Smooth muscle cell (in vitro differentiated cells): ENCODE results near the gene MISP. TPM values are rescaled to one million over a fixed set of nuclear protein-coding genes. Genes with fewer than 3 reads are reported as not detected.
A peak's percentile ranks its signal among the peaks of the same experiment; 100 is the strongest.

Experiments used
- DNase-seq: peaks from one replicate; lab custom pipeline; 2025; ENCODE audit not compliant: unreplicated experiment; lab: John Stamatoyannopoulos, UW
- H2AFZ ChIP-seq: fragments of 200-600 bp; sonication (generic); 2 replicates; pipeline ENCODE4 v1.6.0; 2016; ENCODE audit warnings: antibody characterized with exemption, low read depth, mild to moderate bottlenecking
- H3F3A ChIP-seq: fragments of 200-600 bp; sonication (generic); 2 replicates; pipeline ENCODE4 v1.6.0; 2017; ENCODE audit warnings: antibody characterized with exemption, low read depth
- H3K27ac ChIP-seq: fragments of 200-600 bp; sonication (generic); 2 replicates; pipeline ENCODE4 v1.5.1; 2016; ENCODE audit warnings: low read depth, mild to moderate bottlenecking
- H3K27me3 ChIP-seq: fragments of 200-600 bp; sonication (generic); 2 replicates; pipeline ENCODE4 v1.6.1; 2016; ENCODE audit warnings: low read depth, mild to moderate bottlenecking
- H3K36me3 ChIP-seq: fragments of 200-600 bp; sonication (generic); 2 replicates; pipeline ENCODE4 v1.5.1; 2016; ENCODE audit warnings: low read depth
- H3K4me1 ChIP-seq: fragments of 200-600 bp; sonication (generic); 2 replicates; pipeline ENCODE4 v1.5.1; 2016; ENCODE audit warnings: low read depth
- H3K4me2 ChIP-seq: fragments of 200-600 bp; sonication (generic); 2 replicates; pipeline ENCODE4 v1.6.0; 2016; ENCODE audit warnings: mild to moderate bottlenecking
- H3K4me3 ChIP-seq: fragments of 200-600 bp; sonication (generic); 2 replicates; pipeline ENCODE4 v1.5.1; 2016; ENCODE audit warnings: mild to moderate bottlenecking
- H3K79me2 ChIP-seq: fragments of 200-600 bp; sonication (generic); 2 replicates; pipeline ENCODE4 v1.6.0; 2016; ENCODE audit warnings: low read depth, mild to moderate bottlenecking
- H3K9ac ChIP-seq: fragments of 200-600 bp; sonication (generic); 2 replicates; pipeline ENCODE4 v1.6.0; 2016; ENCODE audit warnings: low read depth
- H3K9me3 ChIP-seq: fragments of 200-600 bp; sonication (generic); replicated peaks from 2 replicates; pipeline ENCODE4 v1.5.1; 2016; ENCODE audit warnings: low read depth
- H4K20me1 ChIP-seq: fragments of 200-600 bp; sonication (generic); 2 replicates; pipeline ENCODE4 v1.6.0; 2016; ENCODE audit warnings: low read depth
- WGBS: methylation state at CpG from one replicate; pipeline ENCODE4 v1.1.7; 2016; ENCODE audit warnings: low lambda C conversion rate; 5-methylcytosine and 5-hydroxymethylcytosine counted together
- polyA plus RNA-seq: library from polyadenylated mRNA; unstranded; fragments of >200 nt; fragmentation: Nextera tagmentation; extraction: Ambion mirVana; gene quantifications from 2 replicates; pipeline ENCODE4 v1.2.1, GENCODE V29; 2016
- total RNA-seq: library from RNA; depleted of rRNA; stranded (reverse); fragments of >200 nt; gene quantifications from 2 replicates; pipeline ENCODE4 v1.2.3, GENCODE V29; 2014
- TF ChIP-seq, protein P1 (sequence below): fragments of 200-600 bp; sonication (generic); IDR thresholded peaks from 2 replicates; pipeline ENCODE4 v1.5.1; 2017; ENCODE audit warnings: borderline replicate concordance, mild to moderate bottlenecking, antibody characterized with exemption; ENCODE audit not compliant: insufficient read depth, poor library complexity, severe bottlenecking

Gene MISP
- total and polyA plus RNA-seq, 2 experiments from 2014 or later, result 1.2 to 1.7 TPM

DNA sequence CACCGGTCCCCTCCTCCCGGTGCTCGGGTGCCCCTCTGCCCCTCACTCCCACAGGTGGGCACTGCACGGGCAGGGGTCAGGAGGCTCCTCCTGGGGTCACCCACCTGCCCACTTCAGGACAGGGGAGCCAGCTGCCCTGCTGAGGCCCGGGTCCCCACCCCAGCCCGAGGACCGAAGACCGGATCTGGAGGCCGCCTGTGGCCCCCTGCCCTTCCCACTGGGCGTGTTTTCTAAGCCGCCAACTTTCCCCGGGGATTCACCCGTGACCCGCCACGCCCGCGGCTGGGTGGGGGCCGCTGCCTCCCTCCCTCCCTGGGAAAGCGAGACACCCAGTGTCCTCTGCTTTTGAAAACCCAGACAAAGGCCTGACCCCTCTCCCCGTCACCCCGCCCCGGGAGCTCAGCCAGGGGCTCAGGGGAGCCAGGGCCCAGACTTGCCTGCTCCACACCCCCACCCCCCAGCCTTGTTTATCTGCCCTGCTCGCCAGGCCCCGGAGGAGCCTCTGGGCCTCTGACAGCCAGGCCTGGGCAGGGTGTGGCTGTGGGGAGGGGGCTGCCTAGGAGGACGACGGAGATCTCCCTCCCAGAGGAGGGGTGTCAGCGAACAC is 40.8 kb upstream of the MISP start:
- Histone ChIP-seq H3K4me2 (peak overlapping the region; percentile 94), H3K27me3 (no peaks in the 10 kb centered on the region), H3K36me3 (no peaks in the 10 kb centered on the region), H3K27ac (no peak overlapping the region), H3K79me2 (peaks cover 10% of the 10 kb centered on the region), H3K9ac (no peak overlapping the region), H2AFZ (no peak overlapping the region), H3K4me3 (peak overlapping the region; percentile 72), H3K9me3 (no peaks in the 10 kb centered on the region), H3F3A (no peaks in the 10 kb centered on the region), H3K4me1 (peaks cover 15% of the 10 kb centered on the region), H4K20me1 (peaks cover 11% of the 10 kb centered on the region)
- no peak for DNase-seq
- TF ChIP-seq, protein P1, sequence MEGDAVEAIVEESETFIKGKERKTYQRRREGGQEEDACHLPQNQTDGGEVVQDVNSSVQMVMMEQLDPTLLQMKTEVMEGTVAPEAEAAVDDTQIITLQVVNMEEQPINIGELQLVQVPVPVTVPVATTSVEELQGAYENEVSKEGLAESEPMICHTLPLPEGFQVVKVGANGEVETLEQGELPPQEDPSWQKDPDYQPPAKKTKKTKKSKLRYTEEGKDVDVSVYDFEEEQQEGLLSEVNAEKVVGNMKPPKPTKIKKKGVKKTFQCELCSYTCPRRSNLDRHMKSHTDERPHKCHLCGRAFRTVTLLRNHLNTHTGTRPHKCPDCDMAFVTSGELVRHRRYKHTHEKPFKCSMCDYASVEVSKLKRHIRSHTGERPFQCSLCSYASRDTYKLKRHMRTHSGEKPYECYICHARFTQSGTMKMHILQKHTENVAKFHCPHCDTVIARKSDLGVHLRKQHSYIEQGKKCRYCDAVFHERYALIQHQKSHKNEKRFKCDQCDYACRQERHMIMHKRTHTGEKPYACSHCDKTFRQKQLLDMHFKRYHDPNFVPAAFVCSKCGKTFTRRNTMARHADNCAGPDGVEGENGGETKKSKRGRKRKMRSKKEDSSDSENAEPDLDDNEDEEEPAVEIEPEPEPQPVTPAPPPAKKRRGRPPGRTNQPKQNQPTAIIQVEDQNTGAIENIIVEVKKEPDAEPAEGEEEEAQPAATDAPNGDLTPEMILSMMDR, result no peak
- WGBS, result 69% methylated on average over 18 of the region's 27 CpGs

DNA sequence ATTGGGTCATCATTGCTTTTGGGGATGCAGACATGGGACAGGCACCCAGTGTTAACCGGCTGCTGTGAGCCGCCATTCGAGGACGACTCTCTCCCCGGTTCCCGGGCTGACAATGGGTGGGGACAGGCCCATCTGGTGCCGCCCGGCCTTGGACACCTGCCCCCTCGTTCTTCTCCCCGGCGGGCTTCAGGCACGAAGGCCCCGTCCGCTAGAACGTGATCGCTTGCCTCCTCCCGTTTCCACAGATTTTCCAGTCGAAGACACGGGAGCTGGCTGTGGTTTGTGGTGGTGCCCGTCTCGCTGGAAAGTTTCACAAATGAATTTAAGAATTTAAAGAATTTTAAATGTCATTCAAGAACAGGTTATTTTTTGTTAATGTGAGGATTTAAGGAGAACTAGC is 40.1 kb upstream of the MISP start:
- TF ChIP-seq, protein P1, result no peak
- no peak overlapping the region for H2AFZ ChIP-seq
- 83% methylated on average over 20 of the region's 21 CpGs for WGBS
- DNase-seq, result no peak
- H3F3A ChIP-seq, result no peaks in the 10 kb centered on the region
- no peak overlapping the region for H3K9ac ChIP-seq
- peaks cover 10% of the 10 kb centered on the region for H3K79me2 ChIP-seq
- no peaks in the 10 kb centered on the region for H3K27me3 ChIP-seq
- peaks cover 15% of the 10 kb centered on the region for H3K4me1 ChIP-seq
- H4K20me1 ChIP-seq, result peaks cover 11% of the 10 kb centered on the region
- H3K4me3 ChIP-seq, result no peak overlapping the region
- H3K9me3 ChIP-seq, result no peaks in the 10 kb centered on the region
- no peak overlapping the region for H3K4me2 ChIP-seq
- H3K27ac ChIP-seq, result no peak overlapping the region
- H3K36me3 ChIP-seq, result no peaks in the 10 kb centered on the region

DNA sequence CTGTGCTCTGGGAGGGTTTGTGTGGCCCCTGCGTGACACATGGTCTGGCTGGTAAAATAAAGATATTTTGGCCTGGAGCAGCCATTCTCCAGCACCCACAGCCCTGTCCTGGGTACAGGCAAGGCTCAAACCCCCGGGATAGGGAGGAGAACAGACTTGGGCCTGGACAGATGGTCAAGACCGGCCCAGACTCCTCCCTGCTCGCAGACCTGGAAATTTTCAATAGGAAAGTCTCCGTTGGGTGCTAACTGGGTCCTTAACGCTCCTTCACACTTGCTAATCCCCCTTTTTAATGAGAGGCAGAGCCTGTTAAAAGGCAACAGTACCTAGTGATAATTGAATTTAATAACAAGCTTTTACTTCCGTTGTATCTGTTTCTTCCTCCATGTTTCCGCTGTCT is 39.7 kb upstream of the MISP start:
- H3K9ac ChIP-seq, result no peak overlapping the region
- WGBS, result 62% methylated on average over 8 of the region's 8 CpGs
- no peaks in the 10 kb centered on the region for H3K27me3 ChIP-seq
- H2AFZ ChIP-seq, result no peak overlapping the region
- H3K36me3 ChIP-seq, result no peaks in the 10 kb centered on the region
- no peak overlapping the region for H3K4me2 ChIP-seq
- TF ChIP-seq, protein P1, result no peak
- H3K9me3 ChIP-seq, result no peaks in the 10 kb centered on the region
- H3F3A ChIP-seq, result no peaks in the 10 kb centered on the region
- no peak overlapping the region for H3K27ac ChIP-seq
- H3K4me1 ChIP-seq, result peaks cover 15% of the 10 kb centered on the region
- peaks cover 11% of the 10 kb centered on the region for H4K20me1 ChIP-seq
- DNase-seq, result no peak
- no peak overlapping the region for H3K4me3 ChIP-seq
- peaks cover 10% of the 10 kb centered on the region for H3K79me2 ChIP-seq

DNA sequence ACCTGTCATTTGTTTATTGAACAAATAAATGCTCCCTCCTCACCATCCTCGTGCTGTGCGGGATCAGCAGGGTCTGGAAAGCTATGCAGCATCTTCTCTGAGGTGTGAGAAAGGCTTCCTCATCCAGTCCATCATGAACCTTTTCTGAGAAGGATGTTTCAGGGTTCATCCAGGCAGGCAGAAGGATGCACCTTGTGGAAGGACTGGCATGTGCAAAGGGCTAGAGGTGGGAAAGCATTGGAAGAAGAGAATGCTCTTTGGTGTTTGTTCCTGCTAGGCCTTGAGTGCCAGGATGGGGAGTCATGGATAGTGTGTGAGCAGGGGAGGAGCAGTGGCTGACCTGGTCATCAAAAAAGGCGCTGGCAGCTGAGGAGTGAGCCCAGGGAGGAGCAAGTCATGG is 35.6 kb upstream of the MISP start:
- Histone ChIP-seq H3K4me1 (peaks cover 7% of the 10 kb centered on the region), H3K27me3 (no peaks in the 10 kb centered on the region), H3F3A (no peaks in the 10 kb centered on the region), H2AFZ (no peak overlapping the region), H3K4me2 (no peak overlapping the region), H3K4me3 (no peak overlapping the region), H3K36me3 (no peaks in the 10 kb centered on the region), H3K27ac (no peak overlapping the region), H3K9me3 (no peaks in the 10 kb centered on the region), H3K9ac (no peak overlapping the region), H3K79me2 (peaks cover 10% of the 10 kb centered on the region), H4K20me1 (peaks cover 11% of the 10 kb centered on the region)
- TF ChIP-seq, protein P1, result no peak
- WGBS, result 100% methylated on average over 3 of the region's 3 CpGs
- DNase-seq, result no peak
